GM03348 (cell line): ENCODE measurements around the gene FSCN2.
"Not testable (repeated sequence)": the region's sequence is repeated elsewhere in the genome, so short reads cannot be mapped to it uniquely, and the experiment has no call there.

Source experiments
- DNase-seq: peaks from one replicate; pipeline ENCODE4 v3.0.0; 2012; ENCODE audit warnings: low spot score

Gene FSCN2

DNA sequence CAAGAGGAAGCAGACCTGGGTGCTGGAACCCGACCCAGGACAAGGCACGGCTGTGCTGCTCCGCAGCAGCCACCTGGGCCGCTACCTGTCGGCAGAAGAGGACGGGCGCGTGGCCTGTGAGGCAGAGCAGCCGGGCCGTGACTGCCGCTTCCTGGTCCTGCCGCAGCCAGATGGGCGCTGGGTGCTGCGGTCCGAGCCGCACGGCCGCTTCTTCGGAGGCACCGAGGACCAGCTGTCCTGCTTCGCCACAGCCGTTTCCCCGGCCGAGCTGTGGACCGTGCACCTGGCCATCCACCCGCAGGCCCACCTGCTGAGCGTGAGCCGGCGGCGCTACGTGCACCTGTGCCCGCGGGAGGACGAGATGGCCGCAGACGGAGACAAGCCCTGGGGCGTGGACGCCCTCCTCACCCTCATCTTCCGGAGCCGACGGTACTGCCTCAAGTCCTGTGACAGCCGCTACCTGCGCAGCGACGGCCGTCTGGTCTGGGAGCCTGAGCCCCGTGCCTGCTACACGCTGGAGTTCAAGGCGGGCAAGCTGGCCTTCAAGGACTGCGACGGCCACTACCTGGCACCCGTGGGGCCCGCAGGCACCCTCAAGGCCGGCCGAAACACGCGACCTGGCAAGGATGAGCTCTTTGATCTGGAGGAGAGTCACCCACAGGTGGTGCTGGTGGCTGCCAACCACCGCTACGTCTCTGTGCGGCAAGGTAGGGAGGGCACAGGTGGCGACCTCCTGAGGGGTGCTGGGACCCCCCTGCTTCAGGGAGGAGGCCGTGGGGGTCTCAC, 667 bp downstream of the FSCN2 start:
- no peak for DNase-seq

DNA sequence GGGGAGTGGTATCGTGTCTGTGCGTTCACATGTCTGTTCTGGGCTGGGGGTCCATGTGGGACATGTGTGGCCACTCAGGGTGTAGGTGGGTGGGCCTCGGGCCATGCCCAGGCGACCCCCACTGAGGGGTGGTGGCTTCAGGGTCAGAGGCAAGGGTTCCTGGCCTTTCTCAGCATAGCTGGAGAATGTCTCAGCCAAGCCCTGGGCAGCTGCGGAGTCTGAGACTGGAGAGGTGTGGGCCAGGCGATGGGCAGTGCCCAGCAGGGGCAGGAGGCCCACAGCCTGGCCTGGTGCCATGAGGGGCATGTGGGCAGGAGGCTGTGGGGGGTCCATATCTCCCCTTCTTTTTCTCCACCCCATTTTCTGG, 1.2 kb downstream of the FSCN2 start:
- no peak for DNase-seq

DNA sequence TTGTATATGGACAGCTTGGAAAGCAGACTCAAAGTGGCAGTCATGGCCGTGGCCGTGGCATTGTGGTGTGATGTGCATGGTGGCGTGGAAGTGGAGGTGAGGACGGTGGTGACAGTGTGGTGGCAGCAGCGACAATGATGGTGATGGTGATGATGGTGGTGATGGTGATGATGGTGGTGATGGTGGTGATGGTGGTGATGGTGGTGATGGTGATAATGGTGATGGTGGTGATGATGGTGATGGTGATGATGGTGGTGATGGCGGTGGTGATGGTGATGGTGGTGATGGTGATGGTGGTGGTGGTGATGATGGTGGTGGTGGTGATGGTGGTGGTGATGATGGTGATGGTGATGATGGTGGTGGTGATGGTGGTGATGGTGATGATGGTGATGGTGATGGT, 2.8 kb downstream of the FSCN2 start:
- not testable (repeated sequence) for DNase-seq

DNA sequence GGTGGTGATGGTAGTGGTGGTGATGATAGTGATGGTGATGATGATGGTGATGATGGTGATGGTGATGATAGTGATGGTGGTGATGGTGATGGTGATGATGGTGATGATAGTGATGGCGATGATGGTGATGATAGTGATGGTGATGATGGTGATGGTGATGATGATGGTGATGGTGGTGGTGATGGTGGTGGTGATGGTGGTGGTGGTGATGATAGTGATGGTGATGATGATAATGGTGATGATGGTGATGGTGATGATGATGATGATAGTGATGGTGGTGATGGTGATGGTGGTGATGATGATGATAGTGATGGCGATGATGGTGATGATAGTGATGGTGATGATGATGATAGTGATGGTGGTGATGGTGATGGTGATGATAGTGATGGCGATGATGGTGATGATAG, 3.8 kb downstream of the FSCN2 start:
- DNase-seq = not testable (repeated sequence)

DNA sequence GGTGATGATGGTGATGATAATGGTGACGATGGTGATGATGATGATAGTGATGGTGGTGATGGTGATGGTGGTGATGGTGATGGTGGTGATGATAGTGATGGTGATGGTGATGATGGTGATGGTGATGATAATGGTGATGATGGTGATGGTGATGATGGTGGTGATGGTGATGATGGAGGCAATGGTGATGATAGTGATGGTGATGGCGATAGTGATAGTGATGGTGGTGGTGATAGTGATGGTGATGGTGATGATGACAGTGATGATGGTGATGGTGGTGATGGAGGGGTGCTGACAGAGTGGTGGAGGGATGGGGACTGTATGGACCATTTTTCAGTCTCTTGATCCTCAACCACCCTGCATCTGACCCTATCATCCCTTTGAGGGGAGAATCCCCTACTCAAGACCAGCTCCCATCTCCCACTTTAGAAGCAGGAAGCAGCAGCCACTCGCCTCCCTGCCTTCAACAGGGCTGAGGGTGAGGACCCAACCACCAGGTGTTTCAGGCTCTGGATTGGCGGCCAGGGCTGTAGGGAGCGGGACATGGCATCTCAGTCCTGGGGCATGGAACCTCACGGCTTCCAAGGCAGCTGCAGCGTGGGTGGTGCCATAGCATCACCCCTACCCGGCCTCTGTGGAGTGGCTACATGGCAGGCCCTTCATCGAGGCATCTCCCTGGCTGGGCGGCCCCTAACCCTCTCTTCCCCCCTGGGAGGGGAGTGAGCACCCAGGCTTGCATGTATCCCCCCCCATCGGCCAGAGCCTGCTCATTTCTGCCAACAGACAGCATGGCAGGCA, 4.5 kb downstream of the FSCN2 start:
- DNase-seq = no peak

DNA sequence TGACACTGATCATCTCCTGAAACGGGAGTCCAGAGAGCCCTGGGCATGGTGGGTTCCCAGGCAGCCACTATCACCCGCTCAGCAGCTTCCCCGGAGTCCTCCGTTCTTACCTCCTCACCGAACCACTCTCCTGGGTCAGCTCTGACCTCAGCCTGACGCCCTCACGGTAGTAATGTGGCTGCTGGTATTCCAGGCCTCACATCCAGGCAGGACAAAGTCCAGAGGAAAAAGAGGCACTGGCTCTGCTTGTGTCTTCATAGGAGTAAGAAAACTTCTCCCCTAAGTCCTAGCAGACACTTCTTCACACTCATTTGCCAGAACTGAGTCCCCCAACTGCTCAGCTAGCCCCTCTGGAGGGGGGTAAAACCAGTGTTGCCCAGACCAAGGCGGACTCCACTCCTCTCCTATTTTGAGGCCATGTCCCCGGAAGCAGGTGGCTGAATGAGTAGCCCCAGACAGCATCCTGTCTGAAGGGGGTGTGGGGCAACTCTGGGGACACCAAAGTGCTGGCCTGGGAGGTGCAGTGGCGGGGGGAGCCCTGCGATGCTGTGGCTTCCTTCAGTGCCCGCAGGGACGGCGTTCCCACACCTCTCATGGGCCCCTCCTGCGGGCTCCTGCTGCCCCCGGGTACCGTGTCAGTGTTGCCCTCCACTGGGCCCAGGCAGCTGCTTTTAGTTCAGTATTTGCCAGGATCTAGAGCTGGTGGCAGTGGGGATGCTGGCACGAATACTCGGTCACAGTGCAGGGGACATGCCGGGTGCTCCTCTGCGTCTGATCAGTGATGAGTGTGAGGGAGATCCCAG, 5.4 kb downstream of the FSCN2 start:
- DNase-seq = no peak

DNA sequence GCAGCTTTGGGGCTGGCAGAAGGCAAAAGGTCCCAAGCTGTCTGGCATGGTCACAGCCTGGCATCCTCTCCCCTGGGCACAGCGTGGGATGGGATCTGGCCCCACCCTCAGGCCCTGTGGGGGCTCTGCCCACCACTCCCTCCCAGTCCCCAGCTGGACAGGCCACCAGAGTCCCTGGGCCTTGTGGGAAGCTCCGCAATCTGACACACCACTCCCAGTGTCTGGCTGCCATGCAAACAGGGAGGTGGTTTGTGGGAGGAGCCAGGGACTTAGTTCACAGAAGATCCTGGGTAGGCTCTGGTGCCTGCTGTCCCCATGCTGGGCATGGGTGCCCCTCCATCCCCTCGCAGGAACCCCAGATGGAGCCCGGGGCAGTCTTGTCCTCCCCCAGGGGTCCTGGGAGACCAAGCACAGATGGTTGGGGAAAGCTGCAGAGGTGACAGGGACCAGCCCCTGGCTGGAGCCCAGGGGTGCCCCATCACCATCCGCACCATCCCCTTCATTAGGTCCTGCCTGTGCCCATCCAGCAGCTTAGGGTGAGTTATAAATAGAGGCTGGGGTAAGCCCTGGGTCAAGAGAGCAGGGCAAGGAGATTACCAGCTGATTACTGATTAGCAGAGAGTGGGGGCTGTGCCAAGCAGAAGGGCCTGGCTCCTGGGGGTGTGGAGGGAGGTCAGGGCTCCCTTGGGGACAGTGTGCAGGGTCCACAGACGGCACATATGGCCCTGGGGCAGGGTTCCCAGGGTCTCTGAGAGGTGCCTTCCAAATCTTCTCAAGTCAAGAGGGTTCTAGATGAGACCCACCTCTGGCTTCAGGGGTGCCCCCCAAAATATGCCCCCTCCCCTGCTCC, 6.2 kb downstream of the FSCN2 start:
- DNase-seq = no peak

DNA sequence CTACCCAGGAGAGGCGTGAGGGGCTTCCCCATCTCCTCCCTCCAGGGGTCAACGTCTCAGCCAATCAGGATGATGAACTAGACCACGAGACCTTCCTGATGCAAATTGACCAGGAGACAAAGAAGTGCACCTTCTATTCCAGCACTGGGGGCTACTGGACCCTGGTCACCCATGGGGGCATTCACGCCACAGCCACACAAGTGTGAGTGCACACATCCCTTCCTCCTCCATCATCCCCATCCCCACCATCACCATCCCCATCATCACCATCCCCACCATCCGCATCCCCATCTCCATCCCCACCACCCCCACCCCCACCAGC, 6.8 kb downstream of the FSCN2 start:
- DNase-seq = no peak

DNA sequence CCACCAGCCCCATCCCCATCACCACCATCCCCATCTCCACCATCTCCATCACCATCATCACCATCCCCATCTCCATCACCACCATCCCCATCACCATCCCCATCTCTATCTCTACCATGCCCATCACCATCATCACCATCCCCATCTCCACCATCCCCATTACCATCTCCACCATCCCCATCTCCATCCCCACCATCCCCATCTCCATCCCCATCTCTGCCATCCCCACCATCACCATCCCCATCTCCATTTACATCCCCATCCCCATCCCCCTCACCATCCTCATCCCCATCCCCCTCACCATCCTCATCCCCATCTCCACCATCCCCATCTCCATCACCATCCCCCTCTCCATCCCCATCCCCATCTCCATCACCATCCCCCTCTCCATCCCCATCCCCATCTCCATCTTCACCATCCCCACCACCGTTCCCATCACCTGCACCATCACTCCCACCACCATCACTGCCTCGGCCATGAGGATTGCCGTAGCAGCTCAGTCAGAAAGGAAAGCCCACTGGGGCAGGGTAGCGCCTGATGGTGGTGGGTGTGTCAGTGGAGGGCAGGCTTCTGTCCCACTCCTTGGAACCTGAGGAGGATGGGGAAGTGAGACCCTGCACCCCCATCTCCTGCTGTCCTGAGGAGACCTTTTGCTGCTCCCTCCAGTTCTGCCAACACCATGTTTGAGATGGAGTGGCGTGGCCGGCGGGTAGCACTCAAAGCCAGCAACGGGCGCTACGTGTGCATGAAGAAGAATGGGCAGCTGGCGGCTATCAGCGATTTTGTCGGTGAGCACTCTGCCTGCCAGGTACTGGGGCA, 7.5 kb downstream of the FSCN2 start:
- no peak for DNase-seq

DNA sequence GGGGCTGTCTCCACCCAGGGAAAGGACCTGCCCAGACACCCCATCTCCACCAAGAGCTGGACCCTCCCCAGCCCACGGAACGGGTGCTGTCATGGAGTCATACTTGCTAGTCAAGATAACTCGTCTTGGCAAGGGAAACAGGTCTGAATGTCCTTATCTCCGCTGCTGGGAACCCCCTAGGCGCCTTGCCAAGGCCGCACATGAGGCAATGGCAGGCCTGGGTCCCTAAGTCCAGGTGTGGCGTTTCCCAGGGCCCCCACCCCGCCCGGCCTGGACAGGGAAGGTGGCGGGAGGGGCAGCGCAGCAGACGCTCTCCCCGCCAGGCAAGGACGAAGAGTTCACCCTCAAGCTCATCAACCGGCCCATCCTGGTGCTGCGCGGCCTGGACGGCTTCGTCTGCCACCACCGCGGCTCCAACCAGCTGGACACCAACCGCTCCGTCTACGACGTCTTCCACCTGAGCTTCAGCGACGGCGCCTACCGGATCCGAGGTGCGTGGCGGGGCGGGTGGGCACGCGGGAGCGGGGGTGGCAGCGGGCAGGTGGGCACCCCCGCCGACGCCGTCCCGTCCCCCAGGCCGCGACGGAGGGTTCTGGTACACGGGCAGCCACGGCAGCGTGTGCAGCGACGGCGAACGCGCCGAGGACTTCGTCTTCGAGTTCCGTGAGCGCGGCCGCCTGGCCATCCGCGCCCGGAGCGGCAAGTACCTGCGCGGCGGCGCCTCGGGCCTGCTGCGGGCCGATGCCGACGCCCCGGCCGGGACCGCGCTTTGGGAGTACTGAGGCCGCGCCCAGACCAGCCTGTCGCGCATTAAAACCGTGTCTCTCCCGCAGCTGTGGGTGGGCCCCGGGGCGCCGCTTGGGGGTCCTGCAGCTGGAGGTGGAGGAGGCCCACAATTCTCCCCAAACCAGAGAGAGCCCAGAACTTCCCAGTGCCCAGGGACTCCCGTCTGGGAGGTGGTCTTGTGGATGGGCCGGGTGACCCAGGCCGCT, 8.4 kb downstream of the FSCN2 start:
- no peak for DNase-seq

DNA sequence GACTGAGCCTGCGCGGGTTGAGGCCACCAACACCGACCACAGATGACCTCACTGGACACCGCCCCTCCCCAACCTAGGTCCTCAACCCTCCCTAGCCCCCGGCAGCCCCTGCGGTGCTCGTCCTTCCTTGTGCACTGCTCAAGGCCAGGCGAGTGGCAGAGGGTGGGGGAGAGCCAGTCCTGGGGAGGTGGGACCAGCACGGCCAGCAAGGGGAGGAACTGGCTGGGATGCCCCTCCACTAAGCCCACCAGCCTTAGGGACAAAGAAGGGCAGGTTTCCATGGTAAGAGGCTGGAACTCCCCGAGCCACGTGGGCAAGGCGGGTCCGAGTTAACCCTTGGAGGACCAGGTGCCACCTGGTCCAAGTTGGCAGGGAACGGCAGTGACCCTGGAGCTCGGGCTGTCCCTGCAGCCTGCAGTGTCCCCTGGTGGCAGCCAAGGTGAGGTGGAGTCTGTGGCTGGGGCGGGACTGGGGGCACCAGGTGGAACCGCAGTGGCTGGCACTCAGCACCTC, 9.2 kb downstream of the FSCN2 start:
- DNase-seq = peak; percentile 49

DNA sequence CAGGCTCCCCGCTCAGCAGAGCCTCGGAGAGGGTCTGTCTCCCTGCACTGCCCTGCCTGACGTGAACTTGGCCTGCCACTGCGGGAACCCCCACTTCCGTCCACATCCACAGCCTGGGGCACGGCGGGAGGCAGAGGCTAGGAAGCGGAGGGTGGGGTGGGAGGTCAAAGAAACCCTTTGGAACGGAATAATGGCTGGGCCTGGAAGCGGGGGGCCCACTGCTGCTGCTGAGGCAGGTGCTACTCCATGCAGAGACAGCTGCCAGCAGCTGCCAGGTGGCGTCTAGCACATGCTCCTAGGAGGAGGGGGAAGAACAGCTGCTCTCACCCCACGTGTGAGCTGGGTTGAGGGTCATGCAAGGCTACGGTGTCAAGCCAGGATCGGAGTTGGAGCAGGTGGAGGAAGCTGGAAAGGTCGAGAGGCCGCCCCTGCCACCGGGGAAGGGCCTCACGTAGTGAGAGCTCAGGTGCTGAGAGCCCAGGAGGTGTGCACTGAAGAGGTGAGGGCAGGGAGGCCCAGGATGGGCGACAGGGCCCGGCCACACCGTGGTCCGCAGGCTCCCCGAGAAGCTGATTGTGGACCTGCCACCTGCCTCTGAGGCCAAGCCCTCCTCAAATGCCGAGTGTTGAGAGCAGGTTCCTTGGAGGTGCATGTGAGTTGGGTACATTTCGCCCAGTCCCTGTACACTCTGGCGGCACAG, 9.8 kb downstream of the FSCN2 start:
- no peak for DNase-seq

DNA sequence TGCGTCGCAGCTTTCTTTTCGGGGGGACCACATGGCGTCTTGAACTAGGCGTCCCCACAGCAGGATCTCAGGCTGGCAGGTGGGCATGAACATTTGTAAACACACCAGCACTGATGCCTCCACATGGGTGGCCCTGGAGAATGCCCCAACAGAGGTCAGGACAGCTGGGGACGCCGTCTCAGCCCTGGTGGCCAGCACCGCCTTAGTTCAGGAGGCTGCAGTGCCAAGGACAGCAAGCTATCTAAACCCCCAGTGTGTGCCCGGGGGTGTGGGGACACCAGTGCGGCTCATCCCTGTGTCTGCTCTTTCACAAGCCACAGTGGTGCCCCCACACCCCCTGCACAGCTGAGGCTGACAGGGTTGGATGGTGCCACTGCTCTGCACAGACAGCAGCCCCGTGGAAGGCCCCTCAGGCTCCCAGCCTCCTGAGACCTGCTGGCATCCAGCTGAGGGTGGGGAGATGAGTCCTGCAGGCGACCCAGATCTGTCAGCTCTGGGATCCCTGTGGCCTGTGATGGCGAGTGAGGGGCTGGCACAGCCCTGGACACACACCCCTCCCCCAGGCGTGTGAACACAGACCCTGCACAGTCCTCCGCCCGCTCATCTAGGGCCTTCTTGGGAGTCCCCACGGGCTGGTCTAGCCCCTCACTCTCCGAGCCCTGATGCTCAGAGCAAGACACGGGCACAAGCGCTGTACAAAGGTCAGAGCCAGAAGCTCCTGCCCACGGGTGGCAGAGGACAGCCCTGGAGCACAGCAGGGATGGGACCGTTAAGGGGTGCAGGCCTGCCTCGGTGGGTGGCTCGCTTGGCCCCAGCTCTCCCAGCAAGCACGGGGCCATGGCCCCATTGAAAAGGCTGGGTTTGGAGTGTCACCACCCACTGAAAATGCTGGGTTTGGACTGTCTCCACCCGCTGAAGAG, 10.7 kb downstream of the FSCN2 start:
- no peak for DNase-seq

DNA sequence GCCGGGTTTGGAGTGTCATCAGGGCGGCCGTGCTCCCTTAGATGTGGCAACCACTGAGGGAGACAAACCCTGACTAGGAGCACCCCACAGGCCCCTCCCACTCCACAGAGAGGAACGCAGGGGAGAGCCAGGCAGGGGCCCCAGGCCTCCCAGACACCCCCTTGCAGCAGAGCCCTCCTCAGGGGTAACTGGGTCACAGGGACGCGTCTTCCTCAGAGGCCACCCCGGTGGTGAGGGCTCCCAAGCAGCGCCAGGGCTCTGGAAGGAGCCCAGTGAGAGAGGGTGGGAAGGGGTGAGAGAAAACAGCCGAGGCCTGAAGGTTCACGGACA, 11.4 kb downstream of the FSCN2 start:
- DNase-seq = no peak

DNA sequence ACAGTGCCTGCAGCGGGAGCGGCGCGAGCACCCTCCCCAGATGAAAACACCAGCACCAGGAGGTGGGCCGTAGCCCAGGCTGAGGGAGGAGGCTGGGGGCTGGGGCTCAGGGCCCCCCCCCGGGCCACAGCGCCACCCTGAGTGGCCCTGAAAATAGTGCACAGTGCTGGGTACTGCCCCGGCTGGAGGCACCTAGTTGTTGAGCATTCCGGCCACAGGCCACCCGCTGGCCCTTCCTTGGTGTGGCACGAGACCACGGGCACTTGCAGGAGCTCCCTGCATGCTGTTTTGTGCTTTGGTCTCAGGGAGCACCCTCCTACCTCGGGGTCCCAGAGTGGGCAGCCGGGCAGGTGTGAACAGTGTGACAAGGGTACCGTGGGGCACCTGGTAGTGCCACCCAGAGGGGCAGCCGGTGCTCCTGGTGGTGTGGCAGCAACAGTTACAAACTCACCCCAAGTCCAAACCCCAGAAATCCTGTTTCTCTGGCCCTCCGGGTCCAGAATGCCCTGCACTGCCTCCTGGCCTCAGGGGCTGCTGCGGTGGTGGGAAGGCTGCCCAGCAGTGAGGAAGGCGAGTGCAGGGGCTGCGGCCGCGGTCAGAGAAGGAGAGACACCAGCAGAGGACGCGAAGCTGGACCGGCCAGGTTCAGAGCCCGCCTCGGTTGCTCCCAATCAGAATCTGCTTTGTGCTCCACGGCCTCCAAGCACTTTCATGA, 11.9 kb downstream of the FSCN2 start:
- DNase-seq = no peak

DNA sequence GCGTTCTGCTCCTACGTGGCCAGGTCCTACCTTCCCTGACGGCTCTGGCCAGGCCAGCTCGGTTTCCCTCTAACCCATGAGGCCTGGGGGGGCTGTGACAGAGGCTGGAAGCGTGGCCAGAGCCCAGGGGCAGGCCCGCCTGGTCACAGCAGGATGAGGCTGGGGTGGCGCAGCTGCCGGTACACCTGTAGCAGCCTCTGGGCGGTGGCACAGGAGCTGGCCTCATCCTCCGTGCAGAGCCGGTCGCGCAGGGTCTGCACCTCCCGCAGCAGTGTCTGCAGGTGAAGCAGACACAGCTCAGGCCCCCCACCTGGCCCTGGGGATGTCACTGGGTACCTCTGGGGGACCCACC, 12.5 kb downstream of the FSCN2 start:
- no peak for DNase-seq

DNA sequence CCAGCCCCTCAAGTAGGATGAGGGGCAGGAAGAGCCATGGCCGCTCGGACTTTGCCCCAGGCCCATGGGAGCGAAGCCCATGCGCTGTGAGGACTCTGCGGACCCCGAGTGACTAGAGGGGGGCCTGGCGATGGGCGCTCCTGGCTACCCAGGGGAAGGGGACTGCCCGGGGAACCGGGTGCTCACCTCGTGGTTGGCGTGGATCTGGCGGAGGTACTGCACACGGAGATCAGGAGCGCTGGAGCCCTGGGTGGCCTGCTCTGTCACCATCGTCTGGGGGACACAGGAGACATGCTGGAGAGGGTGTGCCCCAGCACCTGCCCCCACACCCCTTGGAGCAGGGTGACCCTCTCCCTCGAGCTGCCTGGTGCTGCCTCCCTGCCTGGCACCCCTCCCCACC, 12.9 kb downstream of the FSCN2 start:
- no peak for DNase-seq
